AG20443 (cell line): ENCODE results near the gene RAD51B.

Experiments
- DNase-seq: peaks from one replicate; pipeline ENCODE4 v3.0.0; 2012; ENCODE audit warnings: low spot score, mixed read lengths

Gene RAD51B

DNA sequence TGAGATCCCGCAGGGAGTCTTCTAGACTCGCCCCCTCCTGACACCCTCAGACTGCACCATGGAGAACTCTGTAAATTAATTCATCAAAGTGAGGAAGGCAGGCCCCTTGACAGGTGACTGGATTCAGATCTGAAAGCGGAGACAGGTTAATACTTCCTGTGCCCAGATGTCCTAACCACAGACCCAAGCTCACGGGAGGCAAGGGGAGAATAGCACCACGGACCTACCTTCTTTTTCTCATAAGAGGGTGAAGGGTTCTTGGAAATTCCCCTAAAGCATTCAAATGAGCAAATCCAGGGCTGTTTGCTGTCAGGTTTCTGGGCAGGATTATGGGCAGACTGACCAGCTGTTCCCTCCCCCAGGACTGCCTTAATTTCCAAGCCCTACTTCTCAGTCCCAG is 803.3 kb downstream of the RAD51B start:
- DNase-seq, result no peak

DNA sequence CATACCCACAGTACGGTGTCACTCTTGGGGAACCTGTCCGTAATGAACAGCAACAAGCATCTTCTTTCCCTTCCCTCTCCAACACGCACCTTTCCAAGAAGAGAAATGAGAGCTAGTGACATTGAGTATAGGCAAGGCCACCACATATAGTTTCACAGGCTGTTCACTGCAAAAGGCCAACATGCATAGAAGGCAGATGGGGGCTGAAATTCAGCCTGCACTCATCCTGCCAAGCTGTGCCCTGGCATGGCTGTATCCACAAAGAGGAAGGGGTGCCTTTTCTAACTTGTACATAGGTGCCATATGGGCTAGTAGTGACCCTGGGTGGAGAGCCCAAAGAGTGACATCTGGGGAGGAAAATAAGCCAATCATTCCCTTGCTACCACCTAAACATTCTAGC is 803.7 kb downstream of the RAD51B start:
- DNase-seq, result no peak

DNA sequence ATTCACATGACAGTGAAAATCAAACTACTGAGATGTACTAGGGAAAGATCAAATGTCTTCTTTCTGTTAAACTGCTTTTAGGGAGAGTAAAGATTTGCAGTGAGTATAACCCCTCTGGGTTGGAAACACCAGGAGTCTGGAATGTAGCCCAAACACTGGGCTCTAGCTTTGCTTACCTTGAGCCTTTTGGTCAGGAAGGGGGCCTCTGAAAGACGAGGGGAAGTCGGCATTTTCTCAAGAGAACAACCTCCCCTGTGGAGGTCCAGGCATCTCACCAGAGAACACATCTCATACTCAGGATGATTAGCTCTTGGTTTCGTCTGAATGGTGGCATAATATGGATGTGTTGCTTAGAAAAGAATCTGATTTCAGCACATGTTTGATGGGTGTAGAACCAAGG is 804.2 kb downstream of the RAD51B start:
- no peak for DNase-seq

DNA sequence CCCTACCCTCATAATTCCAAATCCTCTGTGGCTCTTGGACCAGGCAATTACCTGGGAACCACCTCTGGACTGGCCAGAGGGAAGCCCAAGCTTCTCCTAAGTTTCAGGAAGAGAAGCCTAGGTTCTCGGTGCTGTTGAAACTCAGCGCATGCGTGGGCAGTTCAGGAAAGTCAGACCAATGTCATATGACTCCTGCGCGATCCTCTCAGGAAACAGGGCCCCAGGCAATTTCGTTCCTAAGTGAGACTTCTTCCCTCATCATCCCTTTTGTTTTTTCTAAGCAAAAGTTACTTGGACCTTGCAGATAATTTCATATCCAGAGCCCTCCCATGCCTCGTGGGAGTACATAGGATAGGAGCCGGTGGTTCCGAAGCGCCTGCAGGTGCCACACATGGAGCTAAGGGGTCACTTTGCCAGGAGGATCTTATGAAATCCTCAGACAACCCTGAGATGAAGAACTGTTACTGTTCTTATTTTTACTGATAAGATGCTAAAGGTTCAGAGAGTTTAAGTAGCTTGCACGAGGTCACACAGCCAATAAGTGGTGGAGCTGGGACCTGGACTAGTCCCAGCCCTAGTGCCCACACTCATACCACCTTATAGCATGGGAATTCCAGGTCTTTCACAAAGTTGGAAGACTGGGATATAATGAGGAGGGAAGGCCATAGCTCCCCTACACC is 805.1 kb downstream of the RAD51B start:
- no peak for DNase-seq

DNA sequence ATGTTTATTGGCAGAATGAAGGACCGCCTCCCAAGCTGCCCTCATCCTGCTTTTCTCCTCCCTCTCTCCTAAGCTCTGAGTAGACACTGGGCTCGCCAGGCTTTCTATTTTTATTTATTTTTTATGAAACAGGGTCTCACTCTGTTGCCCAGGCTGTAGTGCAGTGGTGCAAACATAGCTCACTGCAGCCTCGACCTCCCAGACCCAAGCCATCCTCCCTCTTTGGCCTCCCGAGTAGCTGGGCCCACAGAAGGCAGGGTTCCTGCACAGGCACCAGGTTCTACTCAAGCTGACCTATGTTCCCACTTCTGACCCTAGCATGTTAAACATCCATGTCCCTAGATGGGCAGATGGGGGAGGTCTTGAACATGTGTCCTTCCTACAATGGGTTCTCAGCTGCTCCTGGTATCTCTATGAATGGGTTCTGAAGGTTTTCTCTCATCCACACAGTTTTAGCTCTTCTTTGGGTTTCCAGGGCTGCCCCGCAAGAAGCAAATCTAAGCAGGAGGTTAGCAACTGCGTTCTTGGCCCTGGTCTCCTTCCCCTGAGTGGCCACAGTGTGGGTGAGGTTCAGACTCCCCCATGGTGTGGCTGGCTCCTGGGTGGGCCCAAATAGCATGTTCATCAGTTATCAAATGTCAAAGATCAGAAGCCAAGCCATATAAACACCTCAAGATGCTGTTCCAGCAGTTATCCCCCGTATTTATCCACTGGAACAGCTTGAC is 805.9 kb downstream of the RAD51B start:
- DNase-seq, result no peak

DNA sequence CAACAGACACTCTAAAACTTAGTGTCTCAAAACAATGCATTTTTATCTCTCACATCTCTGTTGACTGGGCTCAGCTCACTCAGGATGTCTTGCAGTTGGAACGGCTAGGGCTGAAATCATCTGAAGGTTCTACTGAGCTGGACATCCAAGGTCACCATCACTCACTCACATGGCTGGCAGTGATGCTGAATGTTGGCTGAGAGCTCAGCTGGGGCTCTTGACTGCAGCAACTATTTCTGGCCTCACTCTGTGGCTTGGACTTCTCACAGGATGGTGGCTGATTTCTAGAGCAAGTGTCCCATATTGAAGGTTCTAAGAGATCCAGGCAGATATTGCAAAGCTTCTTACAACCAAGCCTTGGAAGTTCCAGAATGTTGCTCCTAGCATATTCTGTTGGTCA is 806.8 kb downstream of the RAD51B start:
- no peak for DNase-seq

DNA sequence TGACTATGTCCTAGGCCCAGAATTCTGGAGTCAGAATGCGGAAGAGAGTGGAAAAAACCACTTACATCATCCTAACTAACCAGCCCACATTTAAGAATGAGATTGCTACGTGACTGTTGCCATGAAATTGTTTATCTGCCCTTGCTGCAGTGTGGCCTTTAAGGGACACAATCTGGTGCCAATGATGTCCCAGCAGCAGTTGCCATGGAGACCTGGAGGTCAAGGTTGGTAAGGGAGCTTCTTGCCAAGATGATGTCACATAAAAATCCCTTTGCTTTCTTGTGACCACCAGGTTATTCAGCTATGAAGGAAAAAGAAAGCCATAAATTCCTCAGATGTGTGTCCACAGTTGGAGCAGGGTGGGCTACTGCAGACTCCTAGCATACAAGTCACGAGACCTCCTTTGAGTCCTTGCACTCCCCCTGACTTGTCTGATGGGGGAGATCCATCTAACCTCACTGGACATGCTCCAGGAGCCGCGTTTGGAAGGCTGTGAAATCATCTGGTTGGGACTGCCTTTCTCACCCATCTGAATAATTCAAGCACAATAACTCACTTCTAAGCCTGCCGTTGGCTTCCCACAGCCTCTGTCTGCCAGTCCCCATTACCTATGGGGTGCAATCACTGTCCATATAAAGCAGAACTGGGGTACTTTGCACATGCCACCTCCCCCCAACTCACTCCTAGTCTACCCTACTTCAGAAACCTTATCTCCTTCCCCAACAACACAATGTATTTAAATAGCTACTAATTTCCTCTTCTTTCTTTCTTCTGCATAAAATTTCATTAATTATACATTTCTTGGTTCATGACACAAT is 807.7 kb downstream of the RAD51B start:
- DNase-seq, result no peak

DNA sequence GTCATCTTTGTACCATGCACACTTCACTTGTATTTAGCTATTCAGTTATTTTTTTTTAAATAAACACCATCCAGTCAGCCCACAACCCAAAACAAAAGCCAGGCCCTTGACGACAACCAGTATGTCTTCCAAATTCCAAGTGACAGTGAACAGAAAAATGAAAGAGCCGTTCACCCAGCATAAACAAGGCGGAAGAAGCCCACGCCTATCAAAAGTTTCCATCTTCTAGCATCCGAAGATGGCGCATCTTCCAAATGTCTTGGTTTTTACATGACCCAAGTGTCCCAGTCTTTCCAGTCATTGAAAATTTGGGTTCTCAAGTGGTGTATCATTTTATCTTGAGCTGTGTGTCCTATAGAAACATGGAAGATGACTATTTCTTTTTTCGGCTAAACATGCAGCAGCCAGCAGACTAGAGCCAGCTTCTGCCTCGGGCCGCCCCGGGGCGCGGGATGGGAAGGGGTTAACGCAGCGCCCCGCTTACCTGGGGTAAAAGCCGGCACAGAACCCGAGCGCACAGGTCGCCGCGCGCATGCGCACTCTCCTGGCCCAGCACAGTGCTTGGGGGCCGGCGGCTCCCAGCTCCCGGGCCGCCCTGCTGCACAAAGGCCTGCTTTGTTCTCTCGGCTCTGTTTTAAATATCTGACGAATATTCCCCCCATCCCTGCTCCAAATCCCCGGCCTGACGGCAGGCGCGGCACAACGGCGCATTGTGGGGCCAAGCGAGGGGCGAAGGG is 808.5 kb downstream of the RAD51B start:
- DNase-seq, result no peak

DNA sequence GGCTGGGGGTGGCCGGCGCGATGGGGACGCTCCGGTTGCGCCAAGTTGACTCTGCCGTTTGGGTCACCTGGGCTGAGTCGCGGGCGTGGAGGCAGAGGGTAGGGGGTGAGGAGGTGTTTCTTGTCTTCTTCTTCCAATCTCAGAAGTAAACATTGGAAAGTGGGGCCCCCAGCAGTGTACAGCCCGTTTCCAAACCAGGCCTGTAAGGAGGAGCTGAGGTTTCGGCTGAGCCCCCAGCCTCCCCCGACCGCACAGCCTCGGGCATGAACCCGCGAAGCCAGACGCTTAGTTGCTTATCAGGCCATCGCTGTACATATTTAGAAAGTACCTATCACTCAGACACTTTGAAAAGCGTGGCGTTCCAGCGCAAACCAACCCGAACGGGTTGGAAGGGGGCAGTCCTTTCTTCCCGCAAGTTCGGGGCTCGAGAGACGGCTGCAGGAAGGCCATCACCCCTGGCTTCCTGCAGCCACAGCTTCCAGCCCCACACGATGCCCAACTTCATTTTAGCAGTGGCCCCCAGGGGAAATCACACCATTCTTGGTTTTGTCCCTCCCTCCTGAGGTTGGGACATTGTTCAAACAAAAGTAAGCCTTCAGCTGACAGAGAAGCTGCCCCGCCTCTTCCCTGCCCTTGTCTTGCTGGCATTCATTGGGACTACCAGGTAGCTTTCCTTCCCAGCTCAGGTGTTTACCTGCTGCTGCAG is 809.2 kb downstream of the RAD51B start:
- no peak for DNase-seq

DNA sequence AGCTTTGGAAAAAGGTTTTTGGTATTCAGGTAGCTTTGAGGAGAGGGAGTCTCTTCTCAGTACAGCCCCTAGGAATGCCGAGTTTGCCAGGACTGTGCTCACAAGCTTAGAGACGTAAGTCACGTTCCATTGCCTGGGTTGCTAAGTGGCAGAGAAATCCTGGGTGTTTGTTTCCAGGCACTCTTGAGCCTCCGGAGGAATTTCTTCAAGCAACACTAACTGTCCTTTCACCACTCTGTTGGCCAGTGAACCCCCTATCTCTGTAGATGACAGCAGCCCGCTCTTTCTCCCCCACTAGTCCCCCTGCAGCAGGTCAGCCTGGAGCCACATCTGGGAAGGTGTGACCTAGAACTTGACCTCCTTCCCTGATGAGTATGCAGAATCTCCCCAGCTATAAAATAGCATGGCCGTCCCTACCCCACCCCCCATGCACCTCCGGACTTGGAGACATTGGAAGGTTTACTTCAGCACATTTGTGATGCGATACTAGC is 810.5 kb downstream of the RAD51B start:
- no peak for DNase-seq

DNA sequence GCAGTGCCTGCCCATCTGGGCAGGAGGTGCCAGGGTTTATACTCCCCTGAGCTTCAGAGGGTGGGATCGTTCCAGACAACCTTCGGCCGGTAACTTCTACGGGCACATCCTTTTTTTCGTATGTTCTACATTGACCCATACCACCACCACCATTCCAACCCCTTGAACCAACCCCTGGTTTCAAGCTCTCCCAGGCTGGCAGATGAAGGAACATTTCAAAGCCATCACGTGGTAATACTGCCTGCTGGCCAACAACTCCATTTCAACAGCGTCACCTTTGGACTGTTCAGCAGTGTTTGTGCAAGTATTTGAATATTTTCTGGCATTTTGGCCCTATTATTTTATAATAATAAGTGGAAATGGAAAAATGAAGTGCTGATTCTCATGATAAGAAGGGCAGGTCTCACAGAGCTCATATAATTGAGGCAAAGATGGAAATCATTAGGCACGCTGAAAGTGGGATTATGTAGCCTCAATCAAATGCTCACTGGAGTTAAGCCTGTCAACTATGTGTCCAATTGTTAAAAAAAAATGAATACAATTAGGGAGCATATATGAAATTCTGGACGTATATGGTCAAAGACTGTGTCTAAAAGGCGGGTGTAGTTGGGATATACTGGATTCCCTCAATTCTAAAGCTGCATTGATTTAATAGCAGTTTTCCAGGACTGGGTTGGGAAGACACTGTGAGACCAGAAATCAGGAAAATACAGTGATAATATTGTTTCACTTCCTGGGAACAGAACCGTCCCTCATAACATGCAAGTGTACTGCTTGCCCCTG is 811.2 kb downstream of the RAD51B start:
- no peak for DNase-seq

DNA sequence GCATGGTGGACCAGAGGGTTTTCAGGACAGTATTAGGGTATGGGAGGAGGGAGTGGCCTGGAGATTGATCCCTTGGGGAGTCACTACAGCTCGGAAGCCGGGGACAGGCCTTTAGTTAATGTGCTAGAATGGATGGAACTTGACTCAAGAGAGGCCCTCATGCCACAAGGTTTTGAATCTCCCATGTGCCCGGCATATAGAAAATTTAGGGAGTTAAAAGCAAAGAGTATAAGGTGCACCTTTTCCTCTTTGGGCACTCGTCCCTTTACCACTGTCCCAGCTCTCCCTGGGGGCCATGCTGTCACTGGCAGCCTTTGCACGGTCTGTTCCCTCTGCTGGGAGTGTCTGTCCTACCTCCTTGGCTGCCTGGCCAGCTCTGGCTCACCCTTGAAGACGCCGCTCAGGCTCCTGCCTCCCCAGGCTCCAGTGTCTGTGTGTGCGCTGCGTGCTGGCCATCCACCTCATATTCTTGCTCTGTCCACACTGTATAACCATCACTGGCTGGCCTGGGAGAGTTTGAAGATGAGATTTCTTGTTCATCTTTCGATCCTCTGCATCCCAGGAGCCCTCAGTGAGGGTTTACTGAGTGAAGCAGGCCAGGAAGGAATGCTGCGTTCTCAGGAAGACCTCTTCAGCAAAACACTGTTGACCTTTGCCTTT is 811.9 kb downstream of the RAD51B start:
- DNase-seq, result no peak

DNA sequence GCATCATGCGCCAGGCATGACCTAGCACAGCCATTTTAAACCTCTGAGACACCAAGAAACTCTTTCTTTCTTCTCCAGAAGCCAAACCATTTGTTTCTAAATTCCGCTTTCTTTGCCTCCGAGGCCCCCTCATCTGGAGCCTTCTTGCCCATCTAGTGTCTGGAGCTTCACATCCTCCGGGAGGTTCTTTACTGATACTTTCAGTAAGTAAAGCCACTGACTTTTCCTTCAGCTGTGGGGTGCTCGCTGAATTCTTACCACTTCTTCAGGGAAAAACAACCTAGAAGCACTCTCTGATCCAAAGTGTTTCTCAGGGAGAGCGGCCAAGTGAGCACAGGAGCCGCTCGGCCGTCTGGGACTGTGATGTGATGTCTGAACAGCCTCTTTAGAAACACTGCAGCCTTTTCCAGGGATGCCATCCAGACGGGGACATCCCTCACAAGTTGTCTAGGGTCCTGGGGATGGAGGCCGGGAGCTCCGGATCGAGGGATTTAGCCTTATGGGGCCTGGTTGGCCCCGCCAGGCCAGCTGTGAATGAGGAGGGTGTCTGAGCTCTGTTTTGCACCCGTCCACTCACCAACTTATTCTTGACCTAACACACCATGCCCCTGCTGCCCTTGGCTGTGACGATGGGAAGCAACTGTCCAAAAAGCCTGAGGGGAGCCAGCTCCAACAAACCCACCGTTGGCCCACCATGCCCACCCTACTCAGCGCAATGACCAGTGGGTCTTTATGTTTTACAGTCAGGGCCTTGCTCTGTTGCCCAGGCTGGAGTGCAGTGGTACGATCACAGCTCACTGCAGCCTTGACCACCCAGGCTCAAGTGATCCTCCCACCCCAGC is 812.7 kb downstream of the RAD51B start:
- no peak for DNase-seq

DNA sequence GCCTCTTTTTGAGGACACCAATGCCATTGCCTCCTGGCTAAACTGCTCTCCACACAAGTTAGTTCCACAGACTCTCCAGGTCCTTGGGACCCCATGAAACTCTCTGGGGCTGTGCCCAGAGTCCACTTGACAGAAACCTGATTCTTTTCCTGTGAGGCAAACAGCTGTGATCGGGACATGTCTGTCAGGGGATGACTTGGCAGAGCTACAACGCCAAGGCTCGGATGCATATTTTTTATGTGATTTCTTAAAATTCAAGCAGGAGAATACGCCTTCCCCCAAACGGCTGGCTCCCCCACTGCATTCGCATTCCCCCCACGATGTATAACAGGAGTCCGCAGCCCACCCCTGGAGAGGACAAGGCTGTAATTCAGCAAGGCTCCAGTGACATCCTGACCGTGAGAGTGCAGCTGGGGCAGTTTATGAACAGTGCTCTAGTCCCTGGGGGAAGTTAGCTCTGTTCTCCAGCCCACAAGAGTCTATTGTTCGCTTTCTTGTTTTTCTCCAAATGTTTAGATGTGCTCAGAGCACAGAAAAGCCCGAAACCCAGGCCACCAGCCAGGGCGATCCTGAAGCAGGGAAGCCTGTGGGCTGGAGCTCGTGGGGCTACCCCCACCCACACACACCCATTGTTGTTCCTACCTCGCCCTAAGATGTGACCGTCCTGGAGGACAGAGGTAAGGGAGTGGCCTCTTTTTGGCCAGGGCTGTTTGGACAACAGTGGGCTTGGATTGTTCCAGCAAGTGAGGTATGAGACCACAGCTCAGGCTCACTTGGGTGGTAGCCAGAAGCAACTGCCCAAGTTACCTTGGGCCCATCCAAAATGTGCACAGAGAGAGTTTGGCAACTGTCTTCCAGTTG is 813.8 kb downstream of the RAD51B start:
- peak; percentile 41 for DNase-seq

DNA sequence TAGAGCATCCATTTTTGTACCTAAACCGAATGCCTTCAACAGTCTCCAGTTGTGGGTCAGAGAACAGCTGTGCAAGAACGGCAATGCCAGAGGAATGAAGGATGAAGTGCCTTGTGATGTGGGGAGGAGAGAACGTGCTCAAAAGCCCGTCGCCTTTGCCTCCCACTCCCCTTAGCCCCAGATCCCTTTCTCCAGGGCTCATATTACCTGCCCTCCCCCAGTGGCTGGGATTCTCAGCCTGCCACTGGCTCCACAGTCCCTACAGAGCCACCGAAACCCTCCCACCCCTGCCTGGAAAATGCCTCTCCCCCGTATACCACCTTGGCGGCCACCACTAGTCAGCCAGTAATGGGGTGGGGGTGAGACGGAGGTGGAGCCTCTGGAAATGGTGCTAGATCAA is 814.8 kb downstream of the RAD51B start:
- DNase-seq, result no peak

DNA sequence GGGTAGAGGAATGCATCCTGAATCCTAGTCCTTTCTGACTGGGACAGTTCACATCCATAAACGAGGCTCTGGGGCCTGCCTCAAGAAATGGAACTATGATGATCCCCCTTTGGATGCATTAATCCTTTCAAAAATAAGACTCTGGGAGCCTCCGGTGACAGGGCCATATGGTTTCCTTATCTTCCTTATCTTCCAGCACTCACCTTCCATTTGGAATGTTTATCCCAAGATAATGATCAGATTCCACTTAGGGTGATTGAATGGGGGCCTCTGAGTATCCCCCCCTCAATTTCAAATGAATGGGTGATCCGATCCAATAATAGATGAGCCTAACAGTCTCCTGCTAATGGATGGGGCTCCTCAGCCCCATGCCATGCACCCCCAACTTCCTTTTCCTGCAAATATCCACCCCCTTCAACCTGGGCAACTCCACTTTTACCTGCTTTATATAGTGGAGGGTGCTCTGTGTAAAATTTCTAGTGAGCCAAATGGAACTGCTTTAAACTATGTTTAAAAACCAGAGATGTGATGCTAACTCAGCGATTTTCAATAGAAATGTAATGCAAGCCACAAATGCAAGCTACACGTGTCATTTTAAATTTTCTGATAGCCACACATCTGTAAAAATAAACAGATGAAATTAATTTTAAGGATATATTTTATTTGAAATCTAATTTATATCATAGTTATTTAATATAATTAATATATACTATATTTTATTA is 815.5 kb downstream of the RAD51B start:
- DNase-seq, result no peak

DNA sequence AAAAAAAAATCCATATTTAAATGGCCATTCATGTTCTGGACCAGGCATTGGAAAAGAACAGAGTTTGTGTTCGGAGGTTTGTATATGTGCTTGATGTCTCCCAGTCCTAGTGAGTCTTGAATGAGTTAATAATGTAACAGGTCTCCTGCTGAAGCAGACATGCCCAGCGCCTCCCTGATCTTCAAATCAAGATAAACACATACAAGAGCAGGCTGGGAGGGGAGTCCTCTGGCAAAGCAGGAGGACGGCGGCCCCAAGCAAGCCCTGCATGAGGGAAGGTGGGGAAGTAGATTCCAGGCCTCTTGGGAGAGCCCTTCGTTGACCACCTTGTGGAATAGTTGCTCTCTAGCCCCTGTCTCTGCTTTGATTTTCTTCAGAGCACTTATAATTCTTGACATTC is 817.0 kb downstream of the RAD51B start:
- no peak for DNase-seq
